Peyer's patch (tissue), 4 donors: ENCODE data around the gene NEMP2.

ENCODE experiments used
- CTCF ChIP-seq, 6 experiments: fragments of 450-650 bp in 4 of 6; fragments of 200-600 bp in 2 of 6; sonication (generic) in 1 of 6; IDR thresholded peaks; one replicate each; pipeline ENCODE4 v1.5.1; 2017 to 2019; ENCODE audit warnings: antibody characterized with exemption in 6 of 6, mild to moderate bottlenecking in 3 of 6, moderate library complexity in 1 of 6
- POLR2A ChIP-seq, 2 donors: fragments of 450-650 bp; IDR thresholded peaks; one replicate each; pipeline ENCODE4 v1.5.1; 2017; ENCODE audit warnings: antibody characterized with exemption in 2 of 2, mild to moderate bottlenecking in 2 of 2, moderate library complexity in 2 of 2

GRCh38 chr2:190458352-190459107, 76.0 kb downstream of the NEMP2 start:
- TF ChIP-seq POLR2A (IDR thresholded peaks at IDR 0.05) (no peak), CTCF (IDR thresholded peaks at IDR 0.05) (no peak)
